Measurements from ENCODE around the gene LRRC75A.
"Not testable (repeated sequence)": the region's sequence is repeated elsewhere in the genome, so short reads cannot be mapped to it uniquely, and the experiment has no call there.

Gene LRRC75A

GRCh38 chr17:16470265-16470664 is 21.7 kb downstream of the LRRC75A start:
- DNase-seq = peak; percentile 57

DNA sequence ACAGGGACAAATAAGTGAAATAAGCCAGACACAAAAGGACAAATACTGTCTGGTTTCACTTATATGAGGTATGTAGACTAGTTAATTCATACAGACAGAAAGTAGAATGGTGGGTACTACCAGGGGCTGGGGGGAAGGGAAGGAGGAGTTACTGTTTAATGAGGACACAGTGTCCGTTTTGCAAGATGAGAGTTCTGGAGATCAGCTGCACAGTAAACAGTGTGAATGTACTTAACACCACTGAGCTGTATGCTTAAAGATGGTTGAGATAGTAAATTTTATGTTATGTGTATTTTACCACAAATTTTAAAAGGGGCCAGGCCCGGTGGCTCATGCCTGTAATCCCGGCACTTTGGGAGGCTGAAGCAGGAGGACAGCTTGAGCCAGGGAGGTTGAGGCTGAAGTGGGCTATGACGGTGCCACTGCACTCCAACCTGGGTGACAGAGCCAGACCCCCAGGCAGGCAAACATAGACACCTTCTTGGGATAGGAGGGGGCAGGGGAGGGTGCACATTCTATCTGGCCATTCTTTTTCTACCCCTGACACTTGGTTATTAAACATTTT is 23.5 kb downstream of the LRRC75A start:
- no peak for DNase-seq

- no peak for DNase-seq
Observed at GRCh38 chr17:16467886-16468285, 24.1 kb downstream of the LRRC75A start.

- no peak for DNase-seq
Observed at GRCh38 chr17:16467044-16467443, 24.9 kb downstream of the LRRC75A start.

GRCh38 chr17:16466407-16466806 is 25.6 kb downstream of the LRRC75A start:
- no peak for DNase-seq

GRCh38 chr17:16465861-16466338 is 26.1 kb downstream of the LRRC75A start:
- DNase-seq = no peak

- DNase-seq = no peak
Observed at GRCh38 chr17:16465052-16465312, 27.0 kb downstream of the LRRC75A start.

DNA sequence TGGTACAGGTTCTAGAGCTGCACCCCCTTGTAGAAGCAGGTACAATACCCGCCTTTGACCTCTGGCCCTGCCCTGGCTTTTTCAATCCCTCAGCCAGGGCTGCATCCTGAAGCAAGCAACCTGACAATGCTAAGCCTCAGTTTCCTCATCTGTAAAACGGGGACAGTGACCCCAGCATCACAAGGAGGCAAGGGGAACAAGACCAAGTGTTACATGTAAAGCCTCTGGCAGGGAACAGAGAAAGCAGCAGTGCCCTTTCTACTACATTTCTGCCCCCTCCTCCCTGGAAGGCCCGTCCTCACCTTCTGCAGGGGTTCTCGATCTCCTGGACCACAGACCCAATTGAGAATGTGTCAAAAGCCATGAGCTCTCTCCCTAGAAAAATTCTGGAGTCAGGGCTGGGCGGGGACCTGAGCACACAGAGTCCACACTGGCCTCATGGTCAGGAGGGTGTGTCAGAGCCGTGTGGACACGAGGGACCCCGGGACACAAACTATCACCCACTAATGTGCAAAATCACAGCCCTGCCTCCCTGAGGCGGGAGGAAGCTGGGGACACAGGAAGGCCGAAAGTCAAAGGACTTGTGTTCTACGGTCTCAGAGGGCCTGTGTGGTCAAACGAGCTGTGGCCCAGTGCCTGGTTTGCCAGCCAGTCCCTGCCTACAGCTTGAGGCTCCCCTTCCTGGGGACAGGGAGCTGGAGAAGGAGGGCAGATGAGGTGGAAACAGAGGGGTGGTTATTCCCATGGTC is 27.5 kb downstream of the LRRC75A start:
- DNase-seq = no peak

DNA sequence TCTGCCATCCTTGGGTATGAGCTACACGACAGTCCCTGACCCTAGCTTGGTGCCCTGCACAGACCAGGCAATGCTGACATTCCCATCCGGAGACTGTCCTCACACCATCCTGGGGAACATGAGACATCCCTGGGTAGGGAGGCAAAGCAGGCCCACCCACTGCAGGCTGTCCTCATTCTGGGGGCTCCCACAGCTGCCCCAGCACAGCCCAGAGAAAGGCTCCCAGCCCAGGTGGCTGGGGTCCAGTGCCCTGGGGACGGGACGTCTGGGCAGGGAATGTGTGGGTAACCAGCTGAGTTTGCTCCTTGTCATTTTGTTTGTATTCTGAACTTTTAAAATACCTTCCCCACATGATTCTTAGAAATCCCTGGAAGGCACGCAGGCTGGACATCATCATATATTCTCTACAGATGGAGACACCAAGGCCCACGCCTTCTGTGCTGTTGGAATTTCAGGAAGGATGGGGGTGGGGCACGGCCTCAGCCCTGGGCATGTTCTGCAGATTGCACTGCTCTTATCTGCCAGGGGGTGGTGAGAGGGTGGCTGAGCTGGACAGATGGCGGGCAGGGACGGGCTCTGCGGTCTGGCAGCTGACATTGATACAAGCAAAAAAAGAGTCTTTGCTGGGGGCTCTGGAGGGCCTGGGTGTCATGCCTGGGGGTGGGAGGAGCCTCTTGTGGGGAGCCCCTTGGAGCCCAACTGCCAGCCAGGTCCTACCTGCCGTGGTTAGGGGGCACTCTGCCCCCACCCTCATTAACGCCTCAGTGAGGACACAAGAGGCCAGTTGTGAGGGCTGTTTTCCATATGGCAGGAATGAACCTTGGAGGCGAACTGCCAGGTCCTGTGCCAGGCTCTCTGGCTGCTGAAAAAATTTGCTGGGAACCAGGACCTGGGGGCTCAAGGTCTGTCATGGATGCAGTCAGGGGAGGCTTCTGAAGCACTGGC is 28.4 kb downstream of the LRRC75A start:
- DNase-seq = peak; percentile 56

DNA sequence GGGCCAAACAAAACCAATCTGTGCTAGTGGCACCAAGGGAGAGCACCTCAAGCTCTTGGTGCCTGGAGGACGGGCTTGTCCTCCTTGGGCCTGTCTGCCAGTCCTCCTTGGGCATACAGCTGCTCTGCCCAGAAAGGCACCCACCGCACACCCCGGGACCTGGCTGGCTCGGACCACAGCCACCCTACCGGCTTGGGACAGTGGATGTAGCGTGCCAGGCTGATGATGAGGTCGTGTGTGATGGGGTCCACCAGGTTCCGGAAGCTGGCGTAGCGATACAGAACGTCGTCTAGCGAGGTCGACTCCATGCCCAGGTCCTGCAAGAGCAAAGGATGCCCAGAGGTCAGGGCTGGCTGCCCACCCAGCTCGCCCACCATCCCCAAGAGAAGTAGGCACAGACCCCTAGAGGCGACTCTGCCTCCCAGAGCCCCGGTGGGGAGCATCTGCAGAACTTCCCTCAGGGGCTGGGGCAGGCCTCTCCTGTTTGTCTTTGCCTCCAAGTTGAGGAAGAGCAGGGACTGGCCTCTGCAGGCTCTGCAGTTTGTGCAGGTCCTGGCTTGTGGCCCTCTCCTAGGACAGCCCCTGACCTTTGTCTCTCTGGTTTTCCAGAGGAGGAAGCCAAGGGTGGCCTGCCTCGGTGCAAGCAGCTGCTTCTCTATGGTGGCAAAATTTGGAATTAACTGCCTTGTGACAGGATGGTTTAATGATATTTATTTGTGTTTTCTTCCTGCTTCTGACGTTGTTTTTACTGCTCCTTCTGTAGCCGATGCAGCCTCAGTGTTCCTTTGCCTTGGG is 29.7 kb downstream of the LRRC75A start:
- no peak for DNase-seq

GRCh38 chr17:16461606-16461866 is 30.5 kb downstream of the LRRC75A start:
- DNase-seq = no peak

- no peak for DNase-seq
Observed at GRCh38 chr17:16460796-16461605, 31.0 kb downstream of the LRRC75A start.

GRCh38 chr17:16459855-16460550 is 32.0 kb downstream of the LRRC75A start:
- no peak for DNase-seq

DNA sequence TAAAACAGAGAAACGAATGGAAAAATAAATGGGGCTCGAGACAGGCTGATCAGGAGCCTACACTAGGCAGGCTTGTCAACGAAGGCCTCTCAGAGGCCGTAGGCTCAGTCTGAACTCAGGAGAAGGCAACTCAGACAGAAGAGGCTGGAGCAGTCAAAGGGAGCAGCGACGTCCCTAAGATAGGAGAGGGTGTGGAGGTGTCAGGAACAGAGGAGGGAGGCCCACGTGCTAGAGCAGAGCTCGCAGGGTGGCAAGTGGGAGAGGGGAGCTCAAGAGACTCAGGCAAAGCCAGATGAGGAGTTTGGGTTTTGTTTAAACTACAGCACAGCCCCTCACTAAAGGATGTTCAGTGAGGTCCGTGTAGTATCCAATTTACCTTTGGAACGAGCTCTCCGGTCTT is 32.7 kb downstream of the LRRC75A start:
- DNase-seq = no peak

- no peak for DNase-seq
Observed at GRCh38 chr17:16456742-16457316, 35.2 kb downstream of the LRRC75A start.

GRCh38 chr17:16455997-16456741 is 35.8 kb downstream of the LRRC75A start:
- no peak for DNase-seq

- no peak for DNase-seq
Observed at GRCh38 chr17:16453493-16453851, 38.5 kb downstream of the LRRC75A start.

GRCh38 chr17:16452268-16452667 is 39.7 kb downstream of the LRRC75A start:
- DNase-seq = not testable (repeated sequence)

DNA sequence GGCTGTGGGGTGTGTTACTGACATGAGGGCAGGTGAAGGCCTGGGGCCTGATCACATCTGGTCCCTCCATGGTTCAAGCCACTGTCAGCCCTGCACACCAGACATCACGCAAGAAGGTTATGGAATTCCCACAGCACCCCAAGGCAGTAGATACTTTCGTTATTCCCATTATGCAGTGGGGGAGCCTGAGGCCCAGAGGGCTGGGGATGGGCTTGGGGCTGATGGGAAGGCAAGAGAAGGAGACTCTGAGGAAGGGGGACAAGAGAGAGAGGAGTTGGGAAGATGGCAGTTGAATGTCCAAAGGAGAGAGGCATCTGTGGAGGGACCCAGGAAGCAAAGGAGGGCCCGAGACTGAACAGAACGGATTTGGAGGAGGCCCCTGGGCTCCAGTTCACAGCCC is 42.0 kb downstream of the LRRC75A start:
- DNase-seq = no peak

DNA sequence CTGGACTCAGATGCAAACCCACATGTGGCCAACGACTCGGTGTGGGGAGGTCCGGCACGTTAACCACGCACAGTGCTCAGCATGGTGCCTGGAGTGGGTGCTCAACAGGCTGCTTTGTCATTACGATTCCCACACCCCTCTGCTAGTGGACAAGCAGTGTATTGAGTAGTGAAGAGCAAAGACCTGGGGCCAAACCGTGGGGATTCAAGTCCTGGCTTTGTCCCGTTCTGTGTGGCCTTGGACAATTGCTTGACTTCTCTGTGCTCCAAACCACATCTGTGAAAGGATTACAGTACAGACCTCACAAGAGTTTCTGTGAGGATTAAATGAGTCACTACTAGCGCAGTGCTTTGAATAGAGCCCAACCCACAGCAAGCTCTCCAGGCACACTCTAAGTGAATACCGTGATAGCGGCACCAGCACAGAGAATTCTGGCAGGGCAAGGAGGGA is 42.8 kb downstream of the LRRC75A start:
- DNase-seq = no peak

- no peak for DNase-seq
Observed at GRCh38 chr17:16448490-16448889, 43.5 kb downstream of the LRRC75A start.
